OCI-LY7 (cell line): ENCODE results near the gene TBC1D10A. TPM values are rescaled to one million over a fixed set of nuclear protein-coding genes. Genes with fewer than 3 reads are reported as not detected.

Experiments used
- BruUV-seq: library from RNA; stranded (reverse); fragments of 400-500 nt; replicated peaks from 2 replicates; lab custom pipeline; 2021; lab: Mats Ljungman, UMichigan
- CTCF ChIA-PET: fragments of 300-600 bp; sonication (Branson Sonifier 250); formaldehyde crosslinking; loops from one replicate; lab custom pipeline; 2022; ENCODE audit warnings: antibody characterized with exemption; ENCODE audit not compliant: unreplicated experiment; lab: Charles Lee
- POLR2A ChIA-PET: fragments of 300-600 bp; sonication (Branson Sonifier 250); formaldehyde crosslinking; loops from one replicate; lab custom pipeline; 2022; ENCODE audit warnings: antibody characterized with exemption; lab: Charles Lee
- DNase-seq: peaks from one replicate; pipeline ENCODE4 v3.0.0-alpha.2; 2015; ENCODE audit warnings: low spot score
- H2AFZ ChIP-seq: fragments of 200-600 bp; sonication (generic), shearing (Covaris generic); 2 replicates; pipeline ENCODE4 v1.6.1; 2014; ENCODE audit warnings: mild to moderate bottlenecking, antibody characterized with exemption, low read length, moderate library complexity
- H3K27ac ChIP-seq: fragments of 200-600 bp; sonication (generic); 2 replicates; pipeline ENCODE4 v1.5.1; 2014; ENCODE audit warnings: mixed run types, low read depth, mild to moderate bottlenecking, moderate library complexity, low read length, inconsistent platforms; ENCODE audit not compliant: poor library complexity, severe bottlenecking
- H3K36me3 ChIP-seq: fragments of 200-600 bp; sonication (generic); 2 replicates; pipeline ENCODE4 v1.6.1; 2014; ENCODE audit warnings: mild to moderate bottlenecking, antibody characterized with exemption, low read length, moderate library complexity, mixed read lengths; ENCODE audit not compliant: insufficient read depth
- H3K4me1 ChIP-seq: fragments of 200-600 bp; sonication (generic); 2 replicates; pipeline ENCODE4 v1.5.1; 2014; ENCODE audit warnings: mild to moderate bottlenecking, low read length; ENCODE audit not compliant: insufficient read depth, poor library complexity, severe bottlenecking
- H3K4me2 ChIP-seq: fragments of 200-600 bp; sonication (generic); 2 replicates; pipeline ENCODE4 v1.6.1; 2014; ENCODE audit warnings: mild to moderate bottlenecking, low read length
- H3K4me3 ChIP-seq: fragments of 200-600 bp; sonication (generic); 2 replicates; pipeline ENCODE4 v1.5.1; 2014; ENCODE audit warnings: mild to moderate bottlenecking, low read depth, low read length; ENCODE audit not compliant: poor library complexity, severe bottlenecking
- H3K79me2 ChIP-seq: fragments of 200-600 bp; sonication (generic); 2 replicates; pipeline ENCODE4 v1.6.1; 2016; ENCODE audit warnings: low read depth, mild to moderate bottlenecking, low read length, moderate library complexity, mixed read lengths; ENCODE audit not compliant: insufficient read depth
- H3K9me2 ChIP-seq: fragments of 200-600 bp; sonication (generic); 2 replicates; pipeline ENCODE4 v1.6.1; 2016; ENCODE audit warnings: mild to moderate bottlenecking, low read length, mixed read lengths; ENCODE audit not compliant: insufficient read depth
- H3K9me3 ChIP-seq: fragments of 200-600 bp; sonication (generic); 2 replicates; pipeline ENCODE4 v1.6.1; 2014; ENCODE audit warnings: mild to moderate bottlenecking, mixed run types, low read length, mixed read lengths
- H4K20me1 ChIP-seq: fragments of 200-600 bp; sonication (generic); 2 replicates; pipeline ENCODE4 v1.6.1; 2014; ENCODE audit warnings: mild to moderate bottlenecking, antibody characterized with exemption, low read length, moderate library complexity, mixed read lengths; ENCODE audit not compliant: insufficient read depth
- EZH2phosphoT487 ChIP-seq: fragments of 200-600 bp; sonication (generic); IDR thresholded peaks from 2 replicates; pipeline ENCODE4 v1.6.1; 2018; ENCODE audit warnings: low read depth, borderline replicate concordance, mild to moderate bottlenecking, mixed run types, antibody characterized with exemption, low read length, moderate library complexity, mixed read lengths
- intact Hi-C: fragments of 100-400 bp; cut with micrococcal nuclease; formaldehyde crosslinking; loops from one replicate; pipeline ENCODE4 v1.10.0; 2022; ENCODE audit not compliant: unreplicated experiment
- total RNA-seq, 2 experiments: library from RNA; depleted of rRNA in 1 of 2; stranded (reverse); fragments of >200 nt in 1 of 2; shearing (Covaris generic) in 1 of 2; gene quantifications; 2 replicates each; pipeline ENCODE4 v1.2.3, GENCODE V29; 2014 to 2022
- TF ChIP-seq, protein P1 (sequence below): fragments of 200-600 bp; sonication (generic); conservative IDR thresholded peaks from 2 replicates; pipeline ENCODE4 v1.5.1; 2014; ENCODE audit warnings: mild to moderate bottlenecking, antibody characterized with exemption, low read length, moderate library complexity, mixed read lengths

Gene TBC1D10A
- total RNA-seq, 2 experiments from 2014 or later = 15.1 to 16.2 TPM

DNA sequence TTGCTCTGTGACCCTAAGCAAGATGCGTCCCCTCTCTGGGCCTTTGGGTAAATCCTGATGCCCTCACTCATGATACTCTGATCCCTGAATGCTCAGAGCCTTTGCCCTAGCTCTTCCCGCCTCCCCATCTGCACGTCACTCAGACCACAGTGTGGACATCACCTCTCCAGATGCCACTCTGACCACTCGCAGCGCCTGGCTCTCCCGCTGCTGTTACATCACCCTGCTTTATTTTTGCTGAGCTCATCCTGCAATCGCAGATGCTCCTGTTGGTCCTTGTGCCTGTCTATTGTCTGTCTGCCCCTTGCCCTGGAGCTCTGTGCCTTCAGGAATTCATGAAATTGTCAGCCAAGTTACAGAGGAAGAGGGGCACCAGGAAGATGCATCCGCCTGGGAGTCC is 65.6 kb downstream of the TBC1D10A start:
- intact Hi-C loops = no loop called here
- no peak overlapping the region for H3K27ac ChIP-seq
- no peaks in the 10 kb centered on the region for H3K9me3 ChIP-seq
- no peak for DNase-seq
- H2AFZ ChIP-seq = no peak overlapping the region
- BruUV-seq = no TSS peak
- TF ChIP-seq, protein P1, sequence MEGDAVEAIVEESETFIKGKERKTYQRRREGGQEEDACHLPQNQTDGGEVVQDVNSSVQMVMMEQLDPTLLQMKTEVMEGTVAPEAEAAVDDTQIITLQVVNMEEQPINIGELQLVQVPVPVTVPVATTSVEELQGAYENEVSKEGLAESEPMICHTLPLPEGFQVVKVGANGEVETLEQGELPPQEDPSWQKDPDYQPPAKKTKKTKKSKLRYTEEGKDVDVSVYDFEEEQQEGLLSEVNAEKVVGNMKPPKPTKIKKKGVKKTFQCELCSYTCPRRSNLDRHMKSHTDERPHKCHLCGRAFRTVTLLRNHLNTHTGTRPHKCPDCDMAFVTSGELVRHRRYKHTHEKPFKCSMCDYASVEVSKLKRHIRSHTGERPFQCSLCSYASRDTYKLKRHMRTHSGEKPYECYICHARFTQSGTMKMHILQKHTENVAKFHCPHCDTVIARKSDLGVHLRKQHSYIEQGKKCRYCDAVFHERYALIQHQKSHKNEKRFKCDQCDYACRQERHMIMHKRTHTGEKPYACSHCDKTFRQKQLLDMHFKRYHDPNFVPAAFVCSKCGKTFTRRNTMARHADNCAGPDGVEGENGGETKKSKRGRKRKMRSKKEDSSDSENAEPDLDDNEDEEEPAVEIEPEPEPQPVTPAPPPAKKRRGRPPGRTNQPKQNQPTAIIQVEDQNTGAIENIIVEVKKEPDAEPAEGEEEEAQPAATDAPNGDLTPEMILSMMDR = no peak
- H3K36me3 ChIP-seq = no peaks in the 10 kb centered on the region
- ChIA-PET POLR2A (no interaction called here), CTCF (interaction anchor here (1.1 kb wide), 1 partner anchor 27 kb away, joined by 5 read pairs; no protein-coding TSS in a partner anchor)
- H3K4me2 ChIP-seq = no peak overlapping the region
- H4K20me1 ChIP-seq = no peaks in the 10 kb centered on the region
- no peak overlapping the region for H3K4me3 ChIP-seq
- no peaks in the 10 kb centered on the region for H3K79me2 ChIP-seq
- H3K9me2 ChIP-seq = no peaks in the 10 kb centered on the region
- peaks cover 11% of the 10 kb centered on the region for H3K4me1 ChIP-seq

DNA sequence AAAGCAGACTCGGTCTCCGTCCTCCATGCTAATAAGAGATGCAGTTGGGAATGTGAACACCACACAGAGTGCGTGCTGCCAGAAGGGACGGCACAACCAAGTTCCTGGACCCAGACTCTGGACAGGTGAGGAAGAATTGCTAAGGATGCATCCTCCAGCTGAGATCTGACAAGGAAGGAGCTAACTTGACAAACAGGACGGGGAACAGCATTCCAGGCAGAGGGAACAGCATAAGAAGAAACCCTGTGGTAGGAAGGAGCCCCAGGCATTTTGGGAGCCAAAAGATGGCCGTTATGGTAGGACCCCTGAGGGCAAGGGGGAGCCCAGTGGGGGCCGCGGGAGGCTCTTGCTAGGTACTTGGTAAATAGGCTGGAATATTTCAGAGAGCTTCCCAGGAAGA is 66.1 kb downstream of the TBC1D10A start:
- Histone ChIP-seq H2AFZ (no peak overlapping the region), H3K4me2 (no peak overlapping the region), H3K36me3 (no peaks in the 10 kb centered on the region), H3K4me3 (no peak overlapping the region), H3K27ac (no peak overlapping the region), H3K9me2 (no peaks in the 10 kb centered on the region), H3K79me2 (no peaks in the 10 kb centered on the region), H4K20me1 (no peaks in the 10 kb centered on the region), H3K9me3 (no peaks in the 10 kb centered on the region), H3K4me1 (peaks cover 10% of the 10 kb centered on the region)
- TF ChIP-seq, protein P1 = no peak
- no peak for TF ChIP-seq EZH2phosphoT487
- DNase-seq = no peak
- POLR2A ChIA-PET = no interaction called here
- intact Hi-C loops = no loop called here
- no TSS peak for BruUV-seq
- CTCF ChIA-PET = no interaction called here

DNA sequence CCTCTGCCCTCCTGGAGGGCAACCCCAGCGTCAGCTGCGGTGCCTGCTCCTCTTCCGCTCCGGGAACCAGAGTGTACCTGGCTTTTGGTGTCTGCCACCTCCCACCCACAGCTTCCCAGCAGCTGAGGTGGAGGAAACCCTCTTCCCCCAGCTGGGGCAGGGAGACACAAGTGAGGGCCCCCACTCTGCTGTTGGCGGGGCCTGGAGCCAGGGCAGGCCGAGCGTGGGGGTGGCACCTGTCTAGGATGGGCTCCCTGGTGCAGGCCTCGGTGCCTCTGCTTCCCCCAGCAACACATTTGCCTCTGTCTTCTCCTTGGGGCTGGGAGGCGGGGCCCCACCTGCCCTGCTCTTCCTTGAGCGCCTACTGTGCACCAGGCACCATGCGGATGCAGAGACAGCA is 66.5 kb downstream of the TBC1D10A start:
- no TSS peak for BruUV-seq
- no peak overlapping the region for H3K27ac ChIP-seq
- intact Hi-C loops = no loop called here
- DNase-seq = no peak
- ChIA-PET CTCF (no interaction called here), POLR2A (no interaction called here)
- H2AFZ ChIP-seq = no peak overlapping the region
- H3K36me3 ChIP-seq = no peaks in the 10 kb centered on the region
- H3K79me2 ChIP-seq = no peaks in the 10 kb centered on the region
- TF ChIP-seq, protein P1 = no peak
- no peak for TF ChIP-seq EZH2phosphoT487
- no peak overlapping the region for H3K4me2 ChIP-seq
- no peak overlapping the region for H3K4me3 ChIP-seq
- no peaks in the 10 kb centered on the region for H4K20me1 ChIP-seq
- peaks cover 6% of the 10 kb centered on the region for H3K4me1 ChIP-seq
- no peaks in the 10 kb centered on the region for H3K9me3 ChIP-seq
- H3K9me2 ChIP-seq = no peaks in the 10 kb centered on the region
